HG03103 (cell line): Measurements from ENCODE around the gene FOLH1.
"Not testable (repeated sequence)": the region's sequence is repeated elsewhere in the genome, so short reads cannot be mapped to it uniquely, and the experiment has no call there.

Source experiments
- ATAC-seq: cut with Tn5 transposase; IDR thresholded peaks from one replicate; pipeline ENCODE4 v1.9.1; 2021; ENCODE audit warnings: low read depth; ENCODE audit not compliant: unreplicated experiment

Gene FOLH1

DNA sequence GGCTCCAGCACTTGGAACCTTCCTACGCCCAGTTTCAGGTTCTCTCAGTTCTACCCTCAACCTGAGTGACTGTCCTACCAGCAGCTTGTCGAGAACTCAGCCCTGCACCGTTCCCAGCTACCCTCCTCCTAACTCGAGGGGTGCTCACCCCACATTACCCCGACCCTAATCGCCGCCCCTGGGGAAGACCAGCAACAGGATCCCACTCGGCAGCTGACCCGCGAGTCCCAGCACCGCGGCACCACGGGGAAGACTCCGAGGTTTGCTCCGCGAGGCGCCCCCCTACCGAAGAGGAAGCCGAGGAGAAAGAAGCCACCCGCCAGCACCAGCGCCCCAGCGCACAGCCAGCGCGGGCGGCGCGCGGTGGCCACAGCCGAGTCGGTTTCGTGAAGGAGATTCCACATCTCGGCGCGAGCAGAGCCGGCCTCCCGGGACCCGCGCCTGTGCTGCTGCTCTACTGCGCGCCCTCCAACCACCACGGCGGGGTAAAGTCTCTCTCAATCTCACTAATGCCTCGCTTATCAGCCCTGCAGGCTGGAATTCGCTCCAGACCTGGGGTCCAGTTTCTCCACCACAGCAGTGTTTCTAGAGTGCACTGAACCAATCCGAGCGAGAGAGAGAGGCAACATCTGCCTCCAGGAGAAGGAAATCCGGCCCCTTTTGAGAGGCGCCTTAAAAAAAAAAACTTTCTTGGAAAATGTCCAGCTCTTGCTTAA is at the start of gene FOLH1:
Gene FOLH1, minus strand, starts transcription at position 597 of the 716 bp plus-strand sequence. Its CDS starts 193 bp downstream, at position 404.
- no peak for ATAC-seq

DNA sequence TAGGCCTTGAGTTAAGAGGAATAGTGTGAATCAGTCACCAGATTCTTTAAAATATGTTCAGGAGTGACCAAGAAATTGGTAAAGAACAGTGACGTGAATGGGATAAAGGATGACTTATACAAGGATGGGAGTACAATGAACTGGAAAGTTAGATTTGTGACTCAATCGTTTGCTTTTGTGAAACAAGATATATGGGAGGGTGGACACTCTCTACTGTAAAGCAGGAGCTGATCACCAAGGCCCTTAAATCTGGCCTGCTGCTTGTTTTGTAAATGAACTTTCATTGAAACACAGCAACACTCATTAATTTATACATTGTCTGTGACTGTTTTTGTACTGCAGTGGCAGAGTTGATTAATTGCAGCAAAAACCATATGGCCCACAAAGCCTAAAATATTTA is 46.7 kb upstream of the FOLH1 start:
- ATAC-seq: not testable (repeated sequence)

DNA sequence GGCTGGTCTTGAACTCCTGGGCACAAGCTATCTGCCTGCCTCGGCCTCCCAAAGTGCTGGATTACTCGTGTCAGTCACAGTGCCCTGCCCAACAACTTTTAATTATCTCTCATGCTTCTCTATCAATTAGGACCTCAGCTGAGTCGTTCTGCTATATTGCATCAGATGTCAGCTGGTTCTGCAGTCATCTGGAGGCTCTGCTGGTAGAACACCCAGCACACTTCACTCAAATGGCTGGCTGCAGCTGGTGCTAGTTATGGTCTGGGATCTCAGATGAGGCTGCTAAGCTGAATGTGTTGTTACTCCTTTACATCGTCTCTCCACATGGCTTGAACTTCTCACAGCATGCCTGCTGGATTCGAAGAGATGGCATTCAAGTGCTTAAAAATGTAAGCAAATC is 42.8 kb upstream of the FOLH1 start:
- not testable (repeated sequence) for ATAC-seq

DNA sequence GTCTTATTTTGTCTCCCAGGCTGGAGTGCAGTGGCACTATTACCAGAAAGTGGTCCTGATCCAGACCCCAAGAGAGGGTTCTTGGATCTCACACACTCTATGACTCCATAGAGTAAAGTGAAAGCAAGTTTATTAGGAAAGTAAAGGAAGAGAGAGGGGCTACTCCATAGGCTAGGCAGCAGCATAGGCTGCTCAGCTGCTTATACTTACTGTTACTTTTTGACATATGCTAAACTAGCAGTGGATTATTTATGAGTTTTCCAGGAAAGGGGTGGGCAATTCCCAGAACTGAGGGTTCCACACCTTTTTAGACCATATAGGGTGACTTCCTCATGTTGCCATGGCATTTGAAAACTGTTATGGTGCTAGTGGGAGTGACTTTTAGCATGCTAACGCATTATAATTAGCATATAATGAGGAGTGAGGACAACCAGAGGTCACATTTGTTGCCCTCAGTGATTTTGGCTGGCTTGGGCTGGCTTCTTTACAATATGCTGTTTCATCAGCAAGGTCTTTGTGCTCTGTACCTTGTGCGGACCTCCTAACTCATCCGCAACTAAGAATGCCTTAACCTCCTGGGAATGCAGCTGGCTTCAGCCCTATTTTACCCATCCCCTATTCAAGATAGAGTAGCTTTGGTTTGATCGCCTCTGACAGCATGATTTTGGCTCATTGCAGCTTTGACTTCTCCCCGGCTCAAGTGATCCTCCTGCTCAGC is 42.2 kb upstream of the FOLH1 start:
- not testable (repeated sequence) for ATAC-seq

DNA sequence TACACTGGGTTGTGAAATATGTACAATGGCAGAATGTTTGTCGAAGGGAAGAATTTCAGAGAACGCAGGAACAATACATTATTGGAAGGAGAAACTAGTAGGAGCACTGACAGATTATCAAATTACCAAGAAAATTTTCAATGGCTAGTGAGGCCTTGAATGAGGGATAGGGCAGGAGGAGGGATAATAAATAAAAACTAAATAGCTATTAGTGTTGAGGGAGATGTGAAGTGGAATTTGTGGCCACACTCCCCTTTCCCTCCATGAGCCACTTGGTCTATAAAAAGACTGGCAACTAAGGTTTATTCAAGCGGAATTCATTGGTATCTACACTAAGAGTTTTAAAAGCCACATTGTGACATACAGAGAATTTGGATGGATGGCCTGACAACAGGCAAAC is 41.0 kb upstream of the FOLH1 start:
- ATAC-seq: not testable (repeated sequence)

DNA sequence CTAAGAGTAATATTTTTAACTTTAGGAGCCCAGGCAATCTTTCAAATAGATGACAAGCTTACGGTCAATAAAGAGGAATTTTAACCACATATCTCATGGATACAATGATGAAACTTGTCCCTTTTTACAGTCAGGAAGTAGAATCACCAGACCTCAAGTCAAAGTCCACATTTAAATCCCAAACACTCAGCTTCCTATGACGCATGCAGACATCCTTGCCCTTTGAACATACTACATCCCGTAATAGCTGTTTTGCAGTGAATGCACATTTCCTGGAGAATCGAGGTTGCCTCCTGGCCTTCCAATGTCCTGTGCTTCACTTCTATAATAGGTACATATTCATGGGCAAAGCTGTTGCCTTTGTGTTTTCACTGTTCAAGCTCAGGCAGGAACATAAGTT is 25.3 kb upstream of the FOLH1 start:
- not testable (repeated sequence) for ATAC-seq

DNA sequence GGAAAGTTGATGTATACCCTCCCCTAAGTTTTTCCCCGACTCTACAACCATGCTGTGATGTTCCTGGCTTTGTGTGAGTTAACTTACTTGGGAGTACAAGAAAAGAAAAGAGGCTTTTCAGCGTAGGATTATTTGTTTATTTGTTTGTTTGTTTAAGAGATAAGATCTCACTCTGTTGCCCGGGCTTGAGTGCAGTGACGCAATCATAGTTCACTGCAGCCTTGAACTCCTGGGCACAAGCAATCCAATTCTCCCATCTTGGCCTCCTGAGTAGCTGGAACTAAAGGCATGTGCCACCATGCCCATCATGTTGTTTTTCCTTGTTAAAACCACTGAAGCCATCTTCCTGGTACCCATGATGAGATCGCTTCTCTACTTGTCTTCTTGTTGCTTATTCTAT is 24.6 kb upstream of the FOLH1 start:
- not testable (repeated sequence) for ATAC-seq

DNA sequence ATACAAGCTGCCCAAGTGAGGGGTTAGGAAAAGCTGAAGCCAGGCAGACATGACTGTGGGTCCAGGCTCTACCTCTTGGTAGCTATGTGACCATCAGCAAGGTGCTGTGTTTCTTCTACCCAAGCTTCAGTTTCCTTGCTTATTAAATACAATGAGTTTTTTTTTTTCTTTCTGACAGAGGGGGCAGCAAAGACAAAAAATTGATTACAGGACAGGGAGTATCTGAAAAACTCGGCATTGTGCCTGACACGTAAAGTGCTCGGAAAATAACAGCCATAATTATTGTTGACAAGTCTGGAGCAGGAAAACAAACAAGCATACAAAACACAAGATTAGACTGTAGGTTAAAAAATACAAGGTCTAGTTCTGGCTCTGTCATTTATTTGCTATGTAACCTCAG is 23.3 kb upstream of the FOLH1 start:
- ATAC-seq: not testable (repeated sequence)

DNA sequence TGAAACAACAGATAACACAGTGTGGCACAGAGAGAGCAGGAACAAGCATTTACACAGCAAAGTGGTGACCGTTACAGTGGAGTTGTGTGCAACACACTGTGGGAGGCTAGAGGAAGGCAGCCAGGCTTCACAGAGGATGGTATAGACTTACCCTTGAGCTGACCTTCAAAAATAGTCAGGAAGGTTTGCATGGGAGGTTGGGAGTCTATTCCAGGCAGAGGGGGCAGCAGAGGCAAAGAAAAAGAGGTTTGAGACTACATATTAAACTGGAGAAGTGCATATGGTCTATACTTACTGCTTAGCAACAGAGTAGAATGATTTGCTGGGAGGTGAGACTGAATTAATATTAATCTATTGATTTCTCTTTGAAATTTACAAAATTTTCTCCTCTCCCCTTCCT is 22.1 kb upstream of the FOLH1 start:
- not testable (repeated sequence) for ATAC-seq

DNA sequence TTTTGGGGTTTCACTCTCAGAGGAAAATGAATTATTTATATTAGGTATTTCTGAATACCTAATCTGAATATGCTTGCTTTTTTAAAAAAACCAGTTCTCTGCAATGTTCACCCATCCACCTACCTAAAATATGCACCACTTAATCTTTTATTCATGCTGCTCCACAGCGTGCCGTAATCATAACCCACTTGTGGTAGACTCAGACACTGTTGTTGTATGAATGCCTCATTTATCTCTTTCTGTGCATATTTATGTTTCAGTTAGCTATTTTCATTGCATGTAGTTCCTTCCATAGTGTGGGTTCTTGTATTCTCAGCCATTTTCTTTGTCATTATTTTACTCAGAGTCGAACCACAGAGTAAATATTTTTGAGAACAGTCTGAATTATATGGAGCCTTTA is 21.6 kb upstream of the FOLH1 start:
- not testable (repeated sequence) for ATAC-seq

DNA sequence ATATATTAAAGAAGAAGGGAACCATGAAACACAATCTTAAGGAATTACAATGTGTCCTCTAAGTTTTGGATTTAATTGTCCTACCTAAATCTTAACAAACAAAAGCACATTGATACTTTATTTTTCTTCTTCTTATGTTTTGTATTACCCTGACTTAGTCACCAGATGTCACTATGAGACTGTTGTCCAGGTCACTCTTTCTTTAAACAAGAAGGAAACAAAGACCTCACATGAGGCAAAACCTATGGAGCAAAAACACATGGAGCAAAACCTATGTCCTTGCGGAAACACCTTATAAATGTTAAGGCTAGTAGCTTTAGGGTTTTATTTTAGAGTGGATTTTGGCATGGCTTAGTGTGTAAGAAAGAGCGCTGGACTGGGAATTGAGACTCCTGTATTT is 20.7 kb upstream of the FOLH1 start:
- not testable (repeated sequence) for ATAC-seq

DNA sequence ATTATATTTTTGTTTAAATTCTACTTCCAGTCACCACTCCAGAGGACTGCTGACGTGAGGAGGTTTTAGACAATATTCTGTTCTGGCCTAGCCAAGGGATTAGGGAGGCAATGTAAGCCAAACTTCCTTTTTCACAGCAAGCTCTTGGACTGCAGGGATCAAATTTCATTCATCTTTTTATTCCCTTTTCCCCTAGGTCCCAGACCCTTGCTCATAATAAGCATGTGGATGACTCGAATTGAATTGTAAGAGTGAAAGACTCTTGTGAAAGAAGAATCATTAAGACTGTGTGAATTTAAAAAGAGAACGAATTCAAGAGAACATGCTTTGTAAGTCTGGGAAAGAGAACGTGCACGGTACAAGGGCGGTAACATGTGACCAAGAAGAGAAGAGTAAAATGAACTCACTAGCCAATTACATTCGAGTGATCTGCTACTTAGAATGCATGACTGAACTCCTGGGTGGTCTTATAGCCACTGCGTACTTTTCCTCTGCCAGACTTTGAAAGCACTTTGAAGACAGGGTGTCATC is 16.9 kb upstream of the FOLH1 start:
- ATAC-seq: not testable (repeated sequence)

DNA sequence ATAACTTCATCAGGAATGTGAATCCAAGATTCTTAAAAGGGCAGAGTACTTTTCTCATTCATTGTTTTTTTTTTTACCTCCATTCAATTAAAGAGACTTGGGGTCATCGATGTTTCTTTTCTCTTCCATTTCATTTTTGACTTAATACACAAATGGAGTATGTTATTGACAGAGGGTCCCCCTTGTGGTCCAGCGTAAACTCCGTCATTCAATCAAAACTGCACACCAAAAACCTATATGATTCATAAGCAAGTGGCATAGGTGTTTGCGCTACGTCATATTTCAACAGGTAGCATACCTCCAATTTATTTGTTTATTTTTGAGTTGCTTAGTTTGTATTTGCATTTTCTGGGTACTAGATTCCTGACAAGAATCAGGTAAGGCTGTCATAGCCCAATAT is 12.7 kb upstream of the FOLH1 start:
- ATAC-seq: no peak

DNA sequence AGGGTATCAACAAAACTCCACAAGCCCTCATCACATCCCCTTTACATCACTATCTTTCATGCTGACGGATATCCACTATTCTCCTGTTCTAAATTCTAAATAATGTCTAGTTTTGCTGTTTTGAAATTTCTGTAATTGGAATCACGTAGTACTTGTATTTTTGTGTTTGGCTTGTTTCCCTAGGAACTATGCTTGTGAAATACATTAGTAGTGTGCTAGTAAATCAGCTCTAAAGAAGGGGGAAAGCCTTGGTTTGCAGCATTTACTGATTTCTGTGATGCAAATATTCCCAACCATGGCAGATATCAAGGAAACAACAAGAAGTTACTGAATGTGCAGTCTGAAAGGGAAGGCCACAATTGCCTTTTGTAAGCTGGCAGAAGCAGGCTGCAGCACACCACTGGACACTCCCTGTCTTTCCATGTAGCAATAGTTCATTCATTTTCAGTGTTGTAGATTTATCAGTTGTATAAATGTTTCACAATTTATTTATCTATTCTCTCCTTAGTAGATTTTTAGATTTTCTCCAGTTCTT is 4.7 kb upstream of the FOLH1 start:
- ATAC-seq: no peak

DNA sequence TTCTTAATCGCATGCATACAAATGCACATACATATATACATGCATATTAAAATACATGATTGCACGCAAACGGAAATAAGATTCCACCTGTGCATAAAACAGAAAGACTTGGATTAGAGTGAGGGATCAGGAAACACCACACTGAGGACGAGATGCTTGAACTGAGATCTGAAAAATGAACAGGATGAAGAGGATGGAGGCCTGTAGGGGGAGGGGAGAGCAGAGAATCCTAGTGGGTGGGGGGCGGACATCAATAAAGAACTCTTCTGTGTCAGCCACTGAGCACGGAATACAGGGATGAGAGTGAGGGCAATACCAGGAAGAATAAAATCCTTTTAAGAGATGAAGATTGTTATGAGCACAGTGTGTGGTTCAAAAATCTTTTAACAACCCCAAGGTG is 1.4 kb downstream of the FOLH1 start:
- ATAC-seq: not testable (repeated sequence)

DNA sequence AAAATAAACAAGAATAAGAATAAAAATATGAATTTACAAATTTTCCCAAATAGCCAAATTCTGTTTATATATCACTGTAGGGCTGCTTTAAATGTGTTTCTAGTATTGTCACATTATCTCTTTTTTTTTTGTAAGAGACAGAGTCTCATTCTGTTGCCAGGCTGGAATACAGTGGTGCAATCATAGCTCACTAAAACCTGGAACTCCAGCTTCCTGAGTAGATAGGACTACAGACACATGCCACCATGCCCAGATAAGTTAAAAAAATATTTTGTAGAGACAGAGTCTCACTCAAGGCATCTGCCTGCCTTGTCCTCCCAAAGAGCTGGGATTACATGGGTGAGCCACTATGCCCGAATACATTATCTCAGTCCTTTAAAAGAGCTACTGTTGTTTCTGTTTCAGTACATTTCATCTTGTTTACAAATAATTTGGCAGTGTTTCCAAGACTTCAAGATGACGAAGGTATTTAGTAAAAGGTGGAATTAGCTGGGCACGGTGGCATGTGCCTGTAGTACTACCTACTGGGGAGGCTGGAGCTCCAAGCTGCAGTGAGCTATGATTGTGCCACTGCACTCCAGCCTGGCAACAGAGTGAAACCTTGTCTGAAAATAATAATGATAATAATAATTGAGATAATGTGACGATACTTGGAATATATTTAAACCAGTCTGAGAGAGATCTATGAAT is 6.0 kb downstream of the FOLH1 start:
- no peak for ATAC-seq

DNA sequence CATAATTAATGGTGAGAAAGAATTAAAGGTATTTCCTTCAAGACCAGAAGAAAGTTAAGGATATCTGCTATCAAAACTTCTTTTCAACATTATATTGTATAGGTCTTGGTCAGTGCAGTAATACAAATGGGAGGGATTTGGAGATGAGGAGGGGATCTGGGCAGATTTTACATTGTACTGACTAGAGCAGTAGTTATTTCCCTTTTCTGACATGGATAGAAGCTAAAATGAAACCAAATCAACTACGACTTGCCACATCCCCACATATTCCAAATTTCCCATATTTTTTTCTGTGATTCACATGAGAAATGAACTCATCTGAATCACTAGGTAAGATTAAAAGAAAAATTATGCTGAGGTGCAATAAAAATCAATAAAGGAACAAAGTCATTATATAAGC is 11.6 kb downstream of the FOLH1 start:
- not testable (repeated sequence) for ATAC-seq

DNA sequence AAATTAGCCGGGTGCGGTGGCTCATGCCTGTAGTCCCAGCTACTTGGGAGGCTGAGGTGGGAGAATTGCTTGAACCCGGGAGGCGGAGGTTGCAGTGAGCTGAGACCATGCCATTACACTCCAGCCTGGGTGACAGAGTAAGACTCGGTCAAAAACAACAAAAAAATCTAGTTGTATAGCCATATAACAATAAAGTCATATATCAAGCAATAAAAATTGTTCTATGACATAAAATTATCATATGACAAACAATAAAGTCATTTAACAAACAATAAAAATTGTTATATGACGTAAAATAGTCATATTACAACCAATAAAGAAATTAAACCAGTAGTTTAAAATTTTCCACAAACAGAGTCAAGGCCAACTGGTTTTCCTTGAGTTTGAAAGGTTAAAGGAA is 12.4 kb downstream of the FOLH1 start:
- ATAC-seq: not testable (repeated sequence)

DNA sequence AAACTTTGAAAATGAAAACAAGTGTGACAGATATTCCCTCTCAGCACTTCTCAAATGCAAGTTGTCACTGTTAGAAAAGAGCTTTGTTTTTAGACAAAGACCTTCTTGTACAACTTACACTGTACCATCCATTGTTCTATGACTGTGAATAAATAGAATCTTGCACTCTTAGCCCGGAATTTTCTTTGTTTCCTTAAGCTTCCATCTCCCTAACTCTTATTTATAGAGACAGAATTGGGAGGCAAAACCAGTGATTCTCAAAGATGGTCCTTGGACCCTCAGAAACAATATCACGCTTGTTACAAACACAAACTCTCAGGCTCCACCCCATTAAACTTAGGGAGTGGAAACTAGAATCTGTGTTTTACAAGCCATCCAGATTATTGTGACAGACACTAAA is 18.1 kb downstream of the FOLH1 start:
- not testable (repeated sequence) for ATAC-seq

DNA sequence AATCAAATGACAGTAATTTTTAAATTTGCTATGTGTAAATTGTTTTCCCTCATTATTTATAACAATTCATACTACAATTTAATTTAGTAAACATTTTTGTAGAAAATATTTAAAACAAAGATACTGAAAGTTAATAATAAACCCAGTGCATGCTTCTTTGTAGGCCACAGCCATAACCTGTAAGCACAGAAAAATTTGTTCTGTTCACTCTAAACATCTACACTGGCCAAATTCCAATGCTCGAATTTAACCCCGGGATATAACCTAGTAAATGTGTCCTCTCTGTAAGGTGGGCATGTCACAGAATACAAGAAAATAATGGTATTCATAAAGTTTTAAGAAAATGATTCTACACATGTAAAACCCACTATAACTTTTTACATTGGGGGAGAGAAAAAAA is 22.2 kb downstream of the FOLH1 start:
- ATAC-seq: not testable (repeated sequence)

DNA sequence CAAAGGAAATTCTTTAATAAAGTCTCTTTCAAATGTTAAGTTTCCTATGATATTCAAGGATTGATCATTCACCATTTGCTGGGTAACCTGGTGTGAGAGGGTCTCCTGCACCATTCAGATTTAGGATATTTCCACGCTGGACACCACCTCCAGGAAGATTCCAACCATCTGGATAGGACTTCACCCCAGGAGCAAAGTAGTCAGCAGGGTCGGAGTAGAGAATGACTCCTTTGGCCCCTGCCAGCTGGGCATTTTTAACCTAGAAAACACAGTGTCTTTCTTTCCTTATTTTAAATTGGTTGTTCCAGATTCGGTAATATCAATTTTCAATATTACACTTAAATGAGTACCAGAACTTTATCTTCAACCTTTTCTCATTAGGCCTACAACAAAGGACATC is 22.8 kb downstream of the FOLH1 start:
- not testable (repeated sequence) for ATAC-seq
